ENCODE measurements around the gene RUNX1.

RUNX1 gene

DNA sequence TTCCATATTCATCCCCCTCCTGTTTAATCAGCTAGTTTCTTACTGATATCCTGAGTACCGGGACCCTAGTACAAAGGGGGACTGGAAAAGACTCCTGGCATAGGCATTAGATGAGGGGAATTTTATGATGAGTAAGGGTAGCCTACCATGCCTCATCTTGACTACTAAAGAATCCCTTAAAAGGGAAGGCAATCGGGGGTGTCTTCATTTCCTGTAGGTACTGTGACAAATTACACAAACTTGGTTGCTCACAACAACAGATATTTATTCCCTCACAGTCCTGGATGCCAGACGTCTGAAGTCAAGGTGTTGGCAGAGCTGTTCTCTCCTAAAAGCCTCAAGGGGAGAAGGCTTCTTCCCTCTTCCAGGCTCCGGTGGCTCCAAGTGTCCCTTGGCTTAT is 28.9 kb upstream of the RUNX1 start:
- in situ Hi-C loops (cut with MboI; ENCODE audit: low pct_unique_long_range_greater_than_20kb, low sequenced_read_pairs, unreplicated experiment) = no loop called here
- no peak for DNase-seq (ENCODE audit: low spot score)
- TF ChIP-seq, protein P1, sequence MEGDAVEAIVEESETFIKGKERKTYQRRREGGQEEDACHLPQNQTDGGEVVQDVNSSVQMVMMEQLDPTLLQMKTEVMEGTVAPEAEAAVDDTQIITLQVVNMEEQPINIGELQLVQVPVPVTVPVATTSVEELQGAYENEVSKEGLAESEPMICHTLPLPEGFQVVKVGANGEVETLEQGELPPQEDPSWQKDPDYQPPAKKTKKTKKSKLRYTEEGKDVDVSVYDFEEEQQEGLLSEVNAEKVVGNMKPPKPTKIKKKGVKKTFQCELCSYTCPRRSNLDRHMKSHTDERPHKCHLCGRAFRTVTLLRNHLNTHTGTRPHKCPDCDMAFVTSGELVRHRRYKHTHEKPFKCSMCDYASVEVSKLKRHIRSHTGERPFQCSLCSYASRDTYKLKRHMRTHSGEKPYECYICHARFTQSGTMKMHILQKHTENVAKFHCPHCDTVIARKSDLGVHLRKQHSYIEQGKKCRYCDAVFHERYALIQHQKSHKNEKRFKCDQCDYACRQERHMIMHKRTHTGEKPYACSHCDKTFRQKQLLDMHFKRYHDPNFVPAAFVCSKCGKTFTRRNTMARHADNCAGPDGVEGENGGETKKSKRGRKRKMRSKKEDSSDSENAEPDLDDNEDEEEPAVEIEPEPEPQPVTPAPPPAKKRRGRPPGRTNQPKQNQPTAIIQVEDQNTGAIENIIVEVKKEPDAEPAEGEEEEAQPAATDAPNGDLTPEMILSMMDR (IDR thresholded peaks at IDR 0.05; ENCODE audit: extremely low read depth, insufficient read depth, missing control alignments) = no peak

DNA sequence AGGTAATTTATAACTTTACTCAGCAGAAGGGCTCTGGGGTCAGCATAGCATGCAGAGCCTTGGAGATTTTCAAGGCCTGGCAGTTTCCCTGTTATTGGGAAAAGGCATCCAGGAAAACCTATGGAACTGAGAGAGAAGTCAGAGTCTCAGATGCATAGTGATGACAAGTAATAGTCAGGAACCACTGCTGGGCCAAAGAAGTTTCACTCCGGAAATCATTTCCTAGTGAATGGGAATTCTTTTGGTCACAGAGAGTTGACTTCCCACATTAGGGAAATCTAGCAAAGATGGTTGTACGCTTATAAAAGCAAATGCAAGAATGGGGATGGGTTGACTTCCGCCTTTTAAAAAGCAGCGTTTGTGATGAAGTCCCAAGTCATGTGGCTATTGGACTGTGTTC is 28.4 kb upstream of the RUNX1 start:
- DNase-seq (ENCODE audit: low spot score) = no peak
- TF ChIP-seq, protein P1 (IDR thresholded peaks at IDR 0.05; ENCODE audit: extremely low read depth, insufficient read depth, missing control alignments) = no peak
- in situ Hi-C loops (cut with MboI; ENCODE audit: low pct_unique_long_range_greater_than_20kb, low sequenced_read_pairs, unreplicated experiment) = no loop called here

DNA sequence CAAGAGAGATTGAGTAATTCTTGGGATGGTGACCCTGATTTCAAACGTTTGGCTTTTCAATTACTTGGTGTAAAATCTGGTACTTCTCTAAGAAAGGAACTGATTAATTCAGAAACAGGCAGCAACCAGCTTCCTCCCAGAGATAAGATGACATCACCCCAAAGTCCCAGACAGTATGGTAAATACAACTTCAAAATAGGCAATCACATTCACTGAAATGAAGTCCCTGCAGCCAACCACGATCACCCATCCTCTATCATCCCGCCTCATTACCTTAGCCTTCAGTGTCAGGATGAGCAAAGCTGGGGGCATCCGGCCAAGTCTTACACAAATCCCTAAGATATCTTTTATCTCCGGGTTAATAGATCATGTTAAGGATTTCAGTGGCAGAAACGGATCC is 26.4 kb upstream of the RUNX1 start:
- in situ Hi-C loops (cut with MboI; ENCODE audit: low pct_unique_long_range_greater_than_20kb, low sequenced_read_pairs, unreplicated experiment) = no loop called here
- DNase-seq (ENCODE audit: low spot score) = no peak
- TF ChIP-seq, protein P1 (IDR thresholded peaks at IDR 0.05; ENCODE audit: extremely low read depth, insufficient read depth, missing control alignments) = no peak

DNA sequence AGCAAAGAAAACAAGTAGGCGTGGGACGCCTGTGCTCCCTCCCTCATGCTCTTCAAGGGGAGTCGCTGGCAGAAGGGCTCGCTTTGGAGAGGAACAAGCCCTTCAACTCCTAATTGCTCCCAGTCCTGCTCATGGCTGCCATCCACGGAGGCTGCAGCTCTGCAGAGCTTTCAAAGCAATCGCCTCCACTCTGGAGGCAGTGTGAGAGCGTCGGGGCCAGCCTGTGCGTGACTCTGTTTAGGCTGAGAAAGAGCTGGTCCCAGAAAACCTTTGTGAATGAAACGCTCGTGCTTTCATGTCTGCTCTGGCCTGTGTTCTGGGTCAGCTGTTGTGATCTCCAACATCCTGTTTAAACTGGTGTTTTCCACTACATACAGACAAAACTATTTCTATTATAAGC is 23.9 kb upstream of the RUNX1 start:
- DNase-seq (ENCODE audit: low spot score) = no peak
- TF ChIP-seq, protein P1 (IDR thresholded peaks at IDR 0.05; ENCODE audit: extremely low read depth, insufficient read depth, missing control alignments) = no peak
- in situ Hi-C loops (cut with MboI; ENCODE audit: low pct_unique_long_range_greater_than_20kb, low sequenced_read_pairs, unreplicated experiment) = no loop called here

DNA sequence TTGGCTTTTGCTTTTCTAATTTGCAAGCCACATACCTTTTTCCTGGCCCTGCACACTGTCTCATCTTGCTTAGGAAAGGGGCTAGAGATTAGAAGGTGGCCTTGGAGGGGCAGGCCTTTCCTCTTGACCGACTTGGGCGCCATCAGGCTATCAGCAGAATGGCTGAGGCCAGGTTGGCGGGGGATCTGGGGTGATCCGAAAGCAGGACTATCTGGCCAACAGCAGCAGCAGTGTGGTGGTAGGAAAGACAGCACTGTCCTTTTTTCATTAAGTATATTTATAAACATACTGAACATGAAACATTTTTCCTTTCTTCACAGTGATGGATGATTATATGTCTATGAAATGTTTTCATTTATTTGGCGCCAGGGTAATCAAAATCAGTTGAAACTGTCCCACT is 23.5 kb upstream of the RUNX1 start:
- in situ Hi-C loops (cut with MboI; ENCODE audit: low pct_unique_long_range_greater_than_20kb, low sequenced_read_pairs, unreplicated experiment) = no loop called here
- TF ChIP-seq, protein P1 (IDR thresholded peaks at IDR 0.05; ENCODE audit: extremely low read depth, insufficient read depth, missing control alignments) = no peak
- no peak for DNase-seq (ENCODE audit: low spot score)

DNA sequence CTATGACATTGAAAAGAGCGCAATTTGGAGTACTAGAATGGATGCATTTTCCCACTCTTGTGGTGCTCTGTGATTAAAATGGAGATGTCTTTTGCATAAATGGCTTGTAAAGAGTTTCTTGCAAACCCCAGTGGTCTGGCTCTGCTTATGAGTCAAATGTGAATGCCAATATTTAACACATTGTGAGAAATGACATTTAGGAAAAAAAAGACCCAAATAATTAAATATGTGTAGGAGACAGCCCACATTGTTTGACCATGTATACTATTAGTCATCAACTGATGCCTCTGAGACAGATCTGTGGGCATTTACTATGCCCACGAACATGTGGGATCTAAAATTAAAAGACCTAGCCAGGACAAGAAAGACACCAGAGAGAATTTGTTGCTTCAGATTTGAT is 22.2 kb upstream of the RUNX1 start:
- in situ Hi-C loops (cut with MboI; ENCODE audit: low pct_unique_long_range_greater_than_20kb, low sequenced_read_pairs, unreplicated experiment) = no loop called here
- DNase-seq (ENCODE audit: low spot score) = no peak
- TF ChIP-seq, protein P1 (IDR thresholded peaks at IDR 0.05; ENCODE audit: extremely low read depth, insufficient read depth, missing control alignments) = no peak

DNA sequence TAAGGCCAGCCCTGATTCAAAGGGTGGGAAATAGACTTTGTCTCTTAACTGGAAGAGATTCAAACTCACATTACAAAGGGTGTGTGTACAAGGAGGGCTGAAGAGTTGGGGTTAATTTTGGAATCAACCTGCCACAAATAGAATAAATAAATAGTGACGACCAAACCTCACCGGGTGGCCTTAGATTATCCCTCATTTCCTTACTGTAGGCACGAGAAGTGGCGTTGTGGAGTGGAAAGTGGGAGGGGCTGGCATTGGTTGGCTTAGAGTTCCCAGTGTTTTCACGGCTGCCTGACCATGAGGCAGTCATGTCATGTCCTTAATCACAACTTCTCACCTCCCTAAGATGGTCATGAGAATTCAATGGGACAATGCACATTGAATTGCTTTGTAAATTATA is 21.3 kb upstream of the RUNX1 start:
- in situ Hi-C loops (cut with MboI; ENCODE audit: low pct_unique_long_range_greater_than_20kb, low sequenced_read_pairs, unreplicated experiment) = no loop called here
- DNase-seq (ENCODE audit: low spot score) = no peak
- TF ChIP-seq, protein P1 (IDR thresholded peaks at IDR 0.05; ENCODE audit: extremely low read depth, insufficient read depth, missing control alignments) = no peak
